GM21619 (cell line): ENCODE measurements around the gene RMDN2.

ENCODE experiments used
- ATAC-seq: cut with Tn5 transposase; IDR thresholded peaks from one replicate; pipeline ENCODE4 v1.9.1; 2021; ENCODE audit not compliant: unreplicated experiment

The RMDN2 gene

DNA sequence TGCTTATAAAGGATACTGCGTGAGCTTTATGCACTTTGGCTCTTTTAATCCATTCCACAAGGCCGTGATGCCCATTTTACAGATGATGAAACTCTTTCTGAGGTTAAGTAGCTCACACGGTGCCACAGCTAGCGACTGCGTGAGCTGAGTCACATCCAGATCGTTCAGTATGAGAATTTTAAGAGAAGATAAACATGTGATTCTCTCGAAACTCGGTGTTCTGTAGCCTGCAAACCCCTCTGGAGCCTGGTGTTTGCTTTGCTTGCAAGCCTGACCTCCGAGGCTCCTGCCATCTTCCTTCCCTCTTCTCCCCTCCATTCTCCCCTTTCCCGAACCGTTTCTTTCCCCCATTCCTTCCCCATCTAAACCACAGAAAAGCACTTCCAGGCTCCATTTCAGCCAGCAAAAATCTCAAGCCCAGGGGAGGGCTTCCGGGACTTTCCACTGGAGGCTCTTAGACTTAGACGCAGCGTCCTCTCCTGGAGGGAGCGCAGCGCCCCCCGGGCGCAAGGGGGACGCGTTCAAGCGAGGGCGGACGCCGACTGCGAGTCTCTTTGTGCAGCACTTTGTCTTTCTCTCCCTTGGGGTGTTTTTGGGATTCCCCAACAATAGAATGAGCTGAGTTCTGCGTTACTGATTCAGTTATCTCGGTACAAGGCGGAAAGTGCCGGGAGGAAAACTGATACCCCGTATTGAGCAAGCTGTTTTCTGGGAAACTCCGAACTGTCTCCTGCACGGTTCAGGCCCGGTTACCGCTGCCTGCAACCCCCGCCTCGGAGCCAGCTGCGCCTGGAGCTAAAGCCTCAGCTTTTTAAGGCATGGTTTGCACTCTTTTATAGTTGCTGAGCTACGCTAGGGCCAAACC is 112.9 kb downstream of the RMDN2 start:
- ATAC-seq: peak; percentile 84

GRCh38 chr2:38038682-38039081 is 113.6 kb downstream of the RMDN2 start:
- no peak for ATAC-seq

- no peak for ATAC-seq
Observed at GRCh38 chr2:38039121-38039910, 114.2 kb downstream of the RMDN2 start.

- no peak for ATAC-seq
Observed at GRCh38 chr2:38045811-38046210, 120.7 kb downstream of the RMDN2 start.

DNA sequence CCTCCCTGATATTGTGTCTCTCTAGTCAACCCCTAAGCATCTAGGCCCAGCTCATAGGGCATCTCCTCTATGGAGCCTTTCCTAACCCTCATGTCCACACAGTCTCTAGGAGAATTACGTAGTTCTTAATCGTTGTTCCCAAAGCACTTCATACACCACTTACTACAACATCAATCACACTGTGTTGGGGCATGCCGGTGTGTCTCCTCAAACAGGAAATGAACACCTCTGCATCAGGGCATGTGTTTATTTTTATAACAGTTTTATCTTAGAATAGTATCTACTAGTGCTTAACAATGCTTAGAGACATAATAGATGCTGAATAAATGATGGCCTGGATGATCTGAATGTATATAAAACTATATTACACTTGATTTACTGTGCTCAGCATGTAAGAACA is 131.1 kb downstream of the RMDN2 start:
- ATAC-seq: no peak

DNA sequence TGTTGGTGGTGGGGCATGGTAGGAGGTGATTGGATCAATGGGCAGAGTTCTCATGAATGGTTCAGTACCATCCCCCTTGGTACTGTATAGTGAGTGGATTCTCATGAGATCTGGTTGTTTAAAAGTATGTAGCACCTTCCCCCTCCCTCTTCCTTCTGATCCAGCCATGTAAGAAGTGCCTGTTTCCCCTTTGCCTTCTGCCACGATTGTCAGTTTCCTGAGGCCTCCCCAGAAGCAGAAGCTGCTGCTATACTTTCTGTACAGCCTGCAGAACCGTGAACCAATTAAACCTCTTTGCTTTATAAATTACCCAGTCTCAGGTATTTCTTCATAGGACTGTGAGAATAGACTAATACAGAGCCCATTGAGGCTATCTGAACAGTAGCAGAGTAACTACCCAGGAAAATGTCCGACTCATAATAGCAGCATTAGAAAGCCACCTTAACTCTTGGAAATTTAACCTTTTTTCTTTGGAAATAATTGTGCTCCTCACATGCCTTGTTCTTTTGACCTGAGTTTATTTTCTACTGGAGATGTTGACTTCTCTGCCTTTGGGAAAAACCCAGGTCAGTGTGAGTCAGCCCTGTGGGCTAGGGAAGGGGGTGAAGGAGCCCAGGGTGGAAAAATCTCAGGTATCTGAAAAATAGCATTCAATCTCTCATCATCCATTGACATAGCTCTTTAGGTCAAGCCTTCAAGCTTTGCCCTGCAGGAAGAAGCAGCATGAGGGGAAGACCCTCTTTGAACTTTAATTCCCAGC is 132.7 kb downstream of the RMDN2 start:
- ATAC-seq: no peak

DNA sequence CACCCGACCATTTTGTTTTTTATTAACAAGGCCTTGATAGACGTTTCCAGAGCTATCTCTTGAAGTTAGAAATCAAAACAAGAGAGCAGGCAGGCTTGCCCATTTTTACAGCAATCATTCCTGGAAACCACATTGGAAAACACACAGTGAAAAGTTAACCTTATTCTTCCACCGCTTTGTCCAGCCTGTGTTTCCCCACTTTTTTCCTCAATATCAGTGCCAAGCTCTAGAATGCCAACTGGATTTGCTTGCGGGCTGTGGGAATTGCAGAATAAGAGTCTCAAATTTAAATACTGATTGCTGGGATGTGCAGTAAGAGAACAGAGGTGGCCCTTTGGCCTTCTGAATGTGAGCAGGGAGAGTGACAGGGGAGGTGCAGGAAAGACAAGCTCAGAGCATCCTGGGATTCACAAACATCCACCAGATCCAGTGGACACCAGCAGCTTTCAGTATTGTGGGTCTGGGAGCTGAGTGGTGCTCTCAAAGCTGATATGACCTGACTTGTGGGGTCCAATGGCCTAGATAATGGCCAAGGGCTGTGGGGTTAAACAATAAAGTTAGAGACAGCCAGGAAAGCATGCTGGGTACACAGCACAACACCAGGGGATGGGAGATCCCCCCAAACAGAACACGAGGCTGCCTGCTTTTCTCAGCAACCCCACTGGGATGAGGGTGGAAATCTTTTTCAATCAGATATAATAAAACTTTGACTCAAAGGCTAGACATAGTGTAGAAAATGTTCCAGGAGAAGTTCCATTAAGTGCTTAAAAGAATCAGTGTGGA is 135.3 kb downstream of the RMDN2 start:
- no peak for ATAC-seq

DNA sequence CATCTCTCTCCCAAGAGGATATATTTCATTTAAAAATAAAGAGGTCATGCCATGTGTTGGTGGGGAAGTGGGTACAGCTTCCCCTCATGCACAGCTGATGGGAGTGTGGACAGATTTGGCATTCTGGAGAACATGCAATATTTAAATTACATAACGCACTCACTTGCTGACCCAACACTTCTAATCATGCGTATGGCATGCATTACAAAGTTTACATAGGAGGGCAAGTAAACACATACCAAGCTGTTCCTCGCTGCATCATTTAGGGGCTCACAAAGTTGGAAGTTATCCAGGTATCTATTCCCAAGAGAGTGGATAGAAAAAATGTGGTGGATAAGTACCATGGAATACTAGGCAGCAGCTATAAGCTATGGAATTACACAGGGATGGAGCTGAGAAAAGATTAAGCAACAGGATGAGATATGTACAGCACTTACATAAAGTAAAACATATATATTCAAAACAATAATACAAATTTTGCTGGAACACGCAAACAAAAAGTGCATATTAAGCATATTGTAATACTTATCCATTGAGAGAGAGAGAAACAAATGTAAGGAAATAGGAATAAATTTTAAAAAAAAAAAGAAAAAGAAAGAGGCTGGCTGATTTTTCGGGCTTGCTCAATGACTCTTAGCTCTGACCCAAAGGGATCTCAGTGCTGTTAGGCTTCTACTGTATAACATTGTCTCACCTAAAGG is 139.9 kb downstream of the RMDN2 start:
- ATAC-seq: no peak

DNA sequence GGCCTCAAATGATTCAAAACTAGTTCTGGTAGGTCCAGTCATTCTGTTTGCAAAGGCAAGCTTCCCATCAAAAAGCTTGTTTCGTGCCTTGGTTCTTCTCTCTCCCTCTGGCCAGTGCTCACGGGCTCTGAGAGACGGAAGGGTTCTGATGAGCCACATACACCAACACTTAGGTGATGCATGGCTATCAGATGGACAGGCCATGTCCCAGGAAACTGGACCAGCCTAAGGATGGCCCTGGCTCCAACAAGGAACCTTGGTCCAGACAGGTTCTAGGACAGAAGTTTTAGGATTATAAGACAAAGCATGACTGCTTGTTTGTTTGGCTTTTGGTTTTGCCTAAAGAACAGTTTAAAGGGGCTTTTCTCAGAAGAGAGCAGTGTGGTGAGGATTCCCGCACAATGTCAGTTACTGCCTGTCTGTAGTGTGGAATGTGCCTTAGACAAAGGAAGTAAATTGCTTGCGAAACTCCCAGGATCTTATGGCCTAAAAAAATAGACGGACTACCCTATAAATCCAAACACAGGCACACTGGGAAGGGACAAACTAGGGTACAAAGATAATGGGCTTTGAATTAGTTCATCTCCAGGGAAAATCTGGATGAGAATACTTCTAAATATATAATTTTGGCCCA is 140.5 kb downstream of the RMDN2 start:
- ATAC-seq: no peak

DNA sequence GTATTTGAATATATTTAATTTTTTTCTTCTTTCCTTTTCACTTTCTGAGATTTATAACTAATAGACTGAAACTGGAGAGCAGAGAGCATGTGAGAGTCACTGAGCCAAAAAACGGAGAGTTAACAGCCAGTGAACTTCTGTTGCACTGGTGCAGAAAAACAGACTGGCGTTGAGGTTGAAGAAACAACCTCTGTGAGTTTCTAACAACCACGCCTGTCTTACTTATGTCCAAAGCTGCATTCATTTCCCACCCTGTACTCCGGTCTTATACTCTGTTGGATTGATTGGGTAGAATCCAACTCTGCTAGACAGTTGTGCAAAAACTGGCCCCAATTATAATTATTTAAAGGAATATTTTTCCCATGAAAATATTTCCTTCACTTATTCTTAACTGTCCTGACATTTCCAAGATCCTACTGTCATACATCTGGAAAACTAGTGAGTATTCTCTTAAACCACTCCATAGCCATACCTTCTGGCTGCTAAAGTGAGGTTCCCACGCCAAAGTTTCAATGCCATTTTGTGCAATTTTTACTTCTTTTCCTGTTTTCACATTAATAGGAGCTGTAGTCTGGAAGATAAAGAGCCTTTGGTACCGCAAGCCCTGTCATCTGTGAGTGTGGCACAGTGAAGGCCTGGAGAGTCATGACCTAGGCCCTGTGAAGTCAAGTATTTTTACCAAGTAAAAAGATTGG is 141.5 kb downstream of the RMDN2 start:
- ATAC-seq: no peak
